Keratinocyte (primary cell): Measurements from ENCODE around the gene LRRC38. TPM values are rescaled to one million over a fixed set of nuclear protein-coding genes. Genes with fewer than 3 reads are reported as not detected.
"Not testable (repeated sequence)": the region's sequence is repeated elsewhere in the genome, so short reads cannot be mapped to it uniquely, and the experiment has no call there.

Source experiments
- DNase-seq: peaks from one replicate; pipeline ENCODE4 v3.0.0-alpha.2; 2011; ENCODE audit warnings: low read depth, missing footprints, low spot score
- FAIRE-seq: peaks from 2 replicates; lab custom pipeline; 2011; peaks lifted over from hg19 to GRCh38; lab: Jason Lieb, UNC
- H2AFZ ChIP-seq: 2 replicates; pipeline ENCODE4 v1.6.0; 2012; ENCODE audit warnings: low read length, control low read depth, inconsistent platforms; ENCODE audit not compliant: control insufficient read depth
- H3K27ac ChIP-seq: 2 replicates; pipeline ENCODE4 v1.5.1; 2011; ENCODE audit warnings: low read length; ENCODE audit not compliant: control insufficient read depth, insufficient read depth
- H3K27me3 ChIP-seq: 3 replicates; pipeline ENCODE4 v1.6.0; 2011; ENCODE audit warnings: low read length; ENCODE audit not compliant: control insufficient read depth, insufficient read depth; ENCODE audit errors: extremely low read depth
- H3K36me3 ChIP-seq, 2 experiments: 2 replicates in 1 of 2; 3 replicates in 1 of 2; pipeline ENCODE4 v1.5.1; 2011; ENCODE audit warnings: low read length in 2 of 2, mild to moderate bottlenecking in 1 of 2; ENCODE audit not compliant: control insufficient read depth in 2 of 2, insufficient read depth in 2 of 2; ENCODE audit errors: extremely low read depth in 1 of 2
- H3K4me1 ChIP-seq: 3 replicates; pipeline ENCODE4 v1.5.1; 2011; ENCODE audit warnings: low read length; ENCODE audit not compliant: control insufficient read depth, insufficient read depth; ENCODE audit errors: extremely low read depth
- H3K4me2 ChIP-seq: 3 replicates; pipeline ENCODE4 v1.6.0; 2011; ENCODE audit warnings: low read depth, low read length; ENCODE audit not compliant: control insufficient read depth, insufficient read depth; ENCODE audit errors: extremely low read depth
- H3K4me3 ChIP-seq, 3 experiments: fragments of 200-600 bp in 1 of 3; sonication (generic) in 1 of 3; 2 replicates in 2 of 3; 3 replicates in 1 of 3; pipeline ENCODE4 v1.5.1; 2011 to 2016; ENCODE audit warnings: low read length in 3 of 3, mild to moderate bottlenecking in 3 of 3, control low read depth in 2 of 3, inconsistent platforms in 1 of 3, low read depth in 1 of 3, mixed read lengths in 1 of 3, mixed run types in 1 of 3, moderate library complexity in 1 of 3; ENCODE audit not compliant: control insufficient read depth in 2 of 3, insufficient read depth in 2 of 3; ENCODE audit errors: extremely low read depth in 1 of 3
- H3K79me2 ChIP-seq: 2 replicates; pipeline ENCODE4 v1.6.0; 2012; ENCODE audit warnings: low read length; ENCODE audit not compliant: control insufficient read depth, insufficient read depth
- H3K9ac ChIP-seq: 3 replicates; pipeline ENCODE4 v1.6.0; 2011; ENCODE audit warnings: low read length; ENCODE audit not compliant: control insufficient read depth, insufficient read depth; ENCODE audit errors: extremely low read depth
- H3K9me1 ChIP-seq: 3 replicates; pipeline ENCODE4 v1.6.0; 2011; ENCODE audit warnings: low read length; ENCODE audit not compliant: control insufficient read depth, insufficient read depth; ENCODE audit errors: extremely low read depth
- H3K9me3 ChIP-seq: 2 replicates; pipeline ENCODE4 v1.5.1; 2012; ENCODE audit warnings: low read depth, low read length; ENCODE audit not compliant: control insufficient read depth
- H4K20me1 ChIP-seq: 3 replicates; pipeline ENCODE4 v1.6.0; 2011; ENCODE audit warnings: low read length; ENCODE audit not compliant: control insufficient read depth, insufficient read depth; ENCODE audit errors: extremely low read depth
- CTCF ChIP-seq, 3 experiments: IDR thresholded peaks in 1 of 3; conservative IDR thresholded peaks in 1 of 3; optimal IDR thresholded peaks in 1 of 3; 2 replicates in 2 of 3; 3 replicates in 1 of 3; pipeline versions ENCODE3 to v1.5.1; 2011; ENCODE audit warnings: low read length in 3 of 3, mild to moderate bottlenecking in 3 of 3, moderate library complexity in 2 of 3, control low read depth in 1 of 3, inconsistent platforms in 1 of 3; ENCODE audit not compliant: insufficient read depth in 2 of 3; ENCODE audit errors: extremely low read depth in 1 of 3
- EZH2 ChIP-seq: IDR thresholded peaks from one replicate; pipeline ENCODE4 v1.6.1; 2012; ENCODE audit warnings: inconsistent platforms, mild to moderate bottlenecking, low read length, moderate library complexity
- dilution Hi-C: fragments of 300-500 bp; cut with MboI; formaldehyde crosslinking; loops from one replicate; pipeline ENCODE4 v1.7.0; 2020; ENCODE audit warnings: low sequenced_read_pairs; ENCODE audit not compliant: extremely low pct_ligation_motif_present
- polyA minus RNA-seq, 3 experiments: library from RNA; depleted of rRNA, polyadenylated mRNA; stranded (reverse); fragments of >200 nt; gene quantifications; 1 replicate in 1 of 3; 2 replicates in 1 of 3; 3 replicates in 1 of 3; pipeline ENCODE4 v1.2.3, GENCODE V29; 2011
- polyA plus RNA-seq, 5 experiments: library from polyadenylated mRNA; depleted of rRNA in 3 of 5; stranded (reverse) in 3 of 5; stranded (forward) in 1 of 5; unstranded in 1 of 5; fragments of >200 nt; gene quantifications; 1 replicate in 1 of 5; 2 replicates in 3 of 5; 3 replicates in 1 of 5; pipeline versions ENCODE4 v1.2.1 to v1.2.3, GENCODE V29; 2011 to 2012; ENCODE audit warnings: missing spikeins in 2 of 5, low read depth in 1 of 5, low replicate concordance in 1 of 5

LRRC38 gene
- 0.03 TPM in 1 of 3 replicates, not detected in the others for polyA plus RNA-seq
- not detected for polyA plus RNA-seq (2011; ENCODE audit: low read depth)
- polyA plus RNA-seq (2011; cell fraction: cytosol; rRNA removed) = not detected in 2 replicates
- polyA plus RNA-seq (2011; cell fraction: nucleus; rRNA removed) = not detected in 2 replicates
- polyA plus RNA-seq (2012; ENCODE audit: low replicate concordance) = 0.07 TPM in 1 of 2 replicates, not detected in the other
- not detected in 3 replicates for polyA minus RNA-seq
- polyA minus RNA-seq (2011; cell fraction: cytosol; rRNA and poly(A)+ RNA removed) = not detected
- polyA minus RNA-seq (2011; cell fraction: nucleus; rRNA and poly(A)+ RNA removed) = not detected in 2 replicates

- H3K9me3 ChIP-seq = no peaks in the 10 kb centered on the region
- FAIRE-seq (no peak), DNase-seq (no peak)
- H3K4me2 ChIP-seq = peak within 1 kb of the TSS; percentile 32
- TF ChIP-seq EZH2 (peak; percentile 19), CTCF (optimal IDR thresholded peaks at IDR 0.05 in 1 of 3, IDR thresholded peaks at IDR 0.05 in 1 of 3, conservative IDR thresholded peaks at IDR 0.05 in 1 of 3; ENCODE audit: extremely low read depth in 1 of 3, insufficient read depth in 2 of 3, low read length in 3 of 3) (peak in 1 of 3 experiments; percentile 19)
- no peaks in the 10 kb centered on the region for H3K79me2 ChIP-seq
- H3K4me1 ChIP-seq = no peaks in the 10 kb centered on the region
- no peaks in the 10 kb centered on the region for H4K20me1 ChIP-seq
- peak within 1 kb of the TSS; percentile 15 for H2AFZ ChIP-seq
- H3K9me1 ChIP-seq = no peaks in the 10 kb centered on the region
- dilution Hi-C loops = no loop called here
- H3K27me3 ChIP-seq = peaks cover 57% of the 10 kb centered on the region
- H3K9ac ChIP-seq = no peak within 1 kb of the TSS
- no peak within 1 kb of the TSS for H3K4me3 ChIP-seq
- H3K27ac ChIP-seq = no peak within 1 kb of the TSS
- H3K36me3 ChIP-seq = no peaks in the 10 kb centered on the region
Measured at GRCh38 chr1:13513895-13514546, at the start of gene LRRC38. Gene LRRC38, minus strand, starts transcription at chr1:13514003. Its CDS starts 410 bp downstream, at chr1:13513593.

- DNase-seq, H3K9ac ChIP-seq, H2AFZ ChIP-seq, H4K20me1 ChIP-seq, H3K4me2 ChIP-seq, H3K36me3 ChIP-seq, H3K9me1 ChIP-seq, dilution Hi-C loops, H3K9me3 ChIP-seq, H3K27me3 ChIP-seq, H3K79me2 ChIP-seq, FAIRE-seq, H3K4me1 ChIP-seq, H3K4me3 ChIP-seq, H3K27ac ChIP-seq: not testable (repeated sequence)
Measured at GRCh38 chr1:13562981-13563380, 49.2 kb upstream of the LRRC38 start.
